Neural crest cell (in vitro differentiated cells): Measurements from ENCODE around the gene ZXDC. TPM values are rescaled to one million over a fixed set of nuclear protein-coding genes. Genes with fewer than 3 reads are reported as not detected.

Experiments used
- DNase-seq: peaks from one replicate; pipeline ENCODE4 v3.0.0; 2021; ENCODE audit warnings: low read depth, mixed read lengths, low spot score
- H3K27ac Mint-ChIP-seq: one replicate; pipeline ENCODE4 v1.8.0; 2021; ENCODE audit warnings: mild to moderate bottlenecking, mixed read lengths; ENCODE audit not compliant: unreplicated experiment
- H3K27me3 Mint-ChIP-seq: 2 replicates; pipeline ENCODE4 v1.8.0; 2021; ENCODE audit warnings: low read depth, mild to moderate bottlenecking, mixed read lengths
- H3K36me3 Mint-ChIP-seq: 2 replicates; pipeline ENCODE4 v1.8.0; 2021; ENCODE audit warnings: low read depth, mild to moderate bottlenecking, mixed read lengths
- H3K4me1 Mint-ChIP-seq: 2 replicates; pipeline ENCODE4 v1.8.0; 2021; ENCODE audit warnings: mixed read lengths
- H3K4me3 Mint-ChIP-seq: one replicate; pipeline ENCODE4 v1.8.0; 2021; ENCODE audit warnings: mild to moderate bottlenecking, mixed read lengths
- H3K9me3 Mint-ChIP-seq: 2 replicates; pipeline ENCODE4 v1.8.0; 2021; ENCODE audit warnings: mixed read lengths
- total RNA-seq: library from RNA; stranded (reverse); gene quantifications from 2 replicates; pipeline ENCODE4 v1.2.1, GENCODE V29; 2021
- TF ChIP-seq, protein P1 (sequence below): fragments of 200-600 bp; sonication (generic); conservative IDR thresholded peaks from 2 replicates; pipeline ENCODE4 v1.5.0; 2021; ENCODE audit warnings: antibody characterized with exemption, mild to moderate bottlenecking

Gene ZXDC
- total RNA-seq, 1 donor from 2014 or later, result 34.3 TPM

DNA sequence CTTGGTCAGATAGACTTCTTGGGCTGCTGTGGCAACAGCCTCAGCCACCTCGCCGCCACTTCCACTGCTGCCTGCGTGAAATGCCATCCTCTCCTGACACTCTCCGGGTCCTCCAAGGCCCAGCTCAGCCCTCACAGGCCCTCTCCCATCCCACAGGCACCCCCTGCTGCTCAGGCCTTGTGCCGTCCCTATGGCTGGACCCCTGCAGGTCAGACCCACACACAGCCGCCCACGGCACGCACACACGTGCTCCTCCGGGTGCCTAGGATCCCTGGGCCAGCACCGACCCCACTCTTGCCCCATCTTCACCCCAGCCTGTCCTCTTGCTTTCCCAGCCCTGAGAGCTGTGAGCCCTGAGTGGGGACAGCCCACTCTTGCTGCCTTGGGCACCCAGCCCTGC lies 61.3 kb downstream of the ZXDC start:
- H3K27me3 Mint-ChIP-seq, result peaks cover 3% of the 10 kb centered on the region
- no peak for DNase-seq
- H3K27ac Mint-ChIP-seq, result no peak overlapping the region
- no peak overlapping the region for H3K4me3 Mint-ChIP-seq
- TF ChIP-seq, protein P1, sequence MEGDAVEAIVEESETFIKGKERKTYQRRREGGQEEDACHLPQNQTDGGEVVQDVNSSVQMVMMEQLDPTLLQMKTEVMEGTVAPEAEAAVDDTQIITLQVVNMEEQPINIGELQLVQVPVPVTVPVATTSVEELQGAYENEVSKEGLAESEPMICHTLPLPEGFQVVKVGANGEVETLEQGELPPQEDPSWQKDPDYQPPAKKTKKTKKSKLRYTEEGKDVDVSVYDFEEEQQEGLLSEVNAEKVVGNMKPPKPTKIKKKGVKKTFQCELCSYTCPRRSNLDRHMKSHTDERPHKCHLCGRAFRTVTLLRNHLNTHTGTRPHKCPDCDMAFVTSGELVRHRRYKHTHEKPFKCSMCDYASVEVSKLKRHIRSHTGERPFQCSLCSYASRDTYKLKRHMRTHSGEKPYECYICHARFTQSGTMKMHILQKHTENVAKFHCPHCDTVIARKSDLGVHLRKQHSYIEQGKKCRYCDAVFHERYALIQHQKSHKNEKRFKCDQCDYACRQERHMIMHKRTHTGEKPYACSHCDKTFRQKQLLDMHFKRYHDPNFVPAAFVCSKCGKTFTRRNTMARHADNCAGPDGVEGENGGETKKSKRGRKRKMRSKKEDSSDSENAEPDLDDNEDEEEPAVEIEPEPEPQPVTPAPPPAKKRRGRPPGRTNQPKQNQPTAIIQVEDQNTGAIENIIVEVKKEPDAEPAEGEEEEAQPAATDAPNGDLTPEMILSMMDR, result no peak
- no peaks in the 10 kb centered on the region for H3K36me3 Mint-ChIP-seq
- H3K4me1 Mint-ChIP-seq, result no peaks in the 10 kb centered on the region
- no peaks in the 10 kb centered on the region for H3K9me3 Mint-ChIP-seq

DNA sequence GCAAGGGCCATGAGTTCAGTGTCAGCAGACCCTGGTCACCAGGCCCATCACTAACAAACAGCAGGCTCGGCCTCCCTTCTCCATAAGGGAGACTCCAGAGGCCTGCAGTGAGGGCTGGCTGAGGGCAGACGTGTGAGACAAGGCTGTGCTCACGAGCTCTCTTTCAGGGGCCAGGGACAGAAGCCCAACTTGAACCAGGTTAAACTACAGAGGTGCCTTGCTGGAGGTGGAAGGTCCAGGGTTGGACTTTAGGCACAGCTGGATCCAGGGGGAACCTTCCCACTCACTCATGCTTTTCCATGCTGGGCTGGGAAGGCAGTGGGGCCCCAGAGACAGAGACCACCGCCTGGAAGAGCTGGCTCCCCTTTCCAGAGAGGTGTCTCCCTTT lies 62.0 kb downstream of the ZXDC start:
- H3K27me3 Mint-ChIP-seq, result peaks cover 3% of the 10 kb centered on the region
- H3K4me3 Mint-ChIP-seq, result no peak overlapping the region
- H3K4me1 Mint-ChIP-seq, result no peaks in the 10 kb centered on the region
- no peak overlapping the region for H3K27ac Mint-ChIP-seq
- H3K36me3 Mint-ChIP-seq, result no peaks in the 10 kb centered on the region
- DNase-seq, result no peak
- H3K9me3 Mint-ChIP-seq, result no peaks in the 10 kb centered on the region
- TF ChIP-seq, protein P1, result no peak

DNA sequence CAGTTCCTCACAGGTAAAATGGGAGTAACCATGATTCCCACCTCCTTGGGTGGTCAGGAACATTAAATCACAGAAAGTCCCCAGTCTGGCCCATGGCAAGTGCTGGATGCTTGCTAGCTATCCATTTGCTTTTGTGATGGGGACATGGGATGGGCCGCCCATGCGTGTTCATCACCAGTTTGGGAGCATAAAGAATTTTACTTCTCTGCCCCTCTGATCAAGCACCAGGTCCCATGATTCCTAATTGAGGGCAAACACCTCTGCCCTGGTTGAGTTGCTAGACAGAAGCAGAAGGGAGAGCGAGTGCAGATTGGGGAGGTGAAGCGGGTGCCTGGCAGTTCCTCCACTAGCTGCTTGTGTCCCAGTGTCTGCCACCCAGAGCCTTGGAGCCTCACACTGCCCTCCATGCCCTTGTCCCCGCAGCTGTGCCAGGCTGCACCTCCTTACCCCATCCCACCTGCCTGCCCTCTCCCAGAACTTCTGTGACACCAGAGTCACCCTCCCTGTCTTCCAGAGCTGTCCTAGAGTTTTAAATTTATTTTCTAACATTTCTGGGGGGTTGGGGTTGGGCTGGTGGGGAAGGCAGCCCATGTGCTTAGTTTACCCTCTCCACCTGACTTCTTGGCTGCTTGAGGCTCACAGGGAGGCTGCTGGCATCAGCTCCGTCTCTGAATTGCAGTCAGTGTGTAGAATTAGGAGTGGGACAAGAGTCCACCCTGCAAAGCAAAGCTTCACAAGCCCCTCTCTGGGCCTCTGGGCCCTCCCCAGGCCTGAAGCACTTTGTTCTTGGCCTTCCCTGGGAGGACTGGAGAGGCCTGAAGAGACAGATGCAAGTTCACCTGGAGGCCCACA lies 62.6 kb downstream of the ZXDC start:
- H3K27ac Mint-ChIP-seq, result no peak overlapping the region
- no peak for DNase-seq
- no peak overlapping the region for H3K4me3 Mint-ChIP-seq
- TF ChIP-seq, protein P1, result no peak
- H3K4me1 Mint-ChIP-seq, result no peaks in the 10 kb centered on the region
- no peaks in the 10 kb centered on the region for H3K9me3 Mint-ChIP-seq
- H3K36me3 Mint-ChIP-seq, result no peaks in the 10 kb centered on the region
- peaks cover 3% of the 10 kb centered on the region for H3K27me3 Mint-ChIP-seq

DNA sequence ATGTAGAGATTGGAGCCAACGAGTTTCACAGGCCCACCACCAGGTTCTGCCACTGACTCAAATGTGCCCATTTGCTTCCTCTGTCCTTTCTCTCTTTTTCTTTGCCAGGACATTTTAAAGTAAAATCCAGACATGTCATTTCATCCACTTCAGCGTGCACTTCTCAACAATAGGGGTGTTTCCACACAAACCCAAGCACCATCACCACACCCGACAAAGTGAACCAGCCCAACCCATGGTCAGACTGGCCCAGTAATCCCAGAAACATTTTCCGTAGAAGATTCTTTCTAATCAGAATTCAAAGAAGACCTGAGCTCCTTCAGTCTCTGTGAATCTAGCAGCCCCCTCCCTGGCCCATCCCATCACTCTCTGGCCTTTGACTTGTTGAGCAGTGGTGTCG lies 67.6 kb downstream of the ZXDC start:
- Mint-ChIP-seq H3K27me3 (peaks cover 3% of the 10 kb centered on the region), H3K36me3 (no peaks in the 10 kb centered on the region), H3K9me3 (no peaks in the 10 kb centered on the region), H3K4me3 (no peak overlapping the region), H3K4me1 (no peaks in the 10 kb centered on the region), H3K27ac (no peak overlapping the region)
- no peak for DNase-seq
- TF ChIP-seq, protein P1, result no peak

DNA sequence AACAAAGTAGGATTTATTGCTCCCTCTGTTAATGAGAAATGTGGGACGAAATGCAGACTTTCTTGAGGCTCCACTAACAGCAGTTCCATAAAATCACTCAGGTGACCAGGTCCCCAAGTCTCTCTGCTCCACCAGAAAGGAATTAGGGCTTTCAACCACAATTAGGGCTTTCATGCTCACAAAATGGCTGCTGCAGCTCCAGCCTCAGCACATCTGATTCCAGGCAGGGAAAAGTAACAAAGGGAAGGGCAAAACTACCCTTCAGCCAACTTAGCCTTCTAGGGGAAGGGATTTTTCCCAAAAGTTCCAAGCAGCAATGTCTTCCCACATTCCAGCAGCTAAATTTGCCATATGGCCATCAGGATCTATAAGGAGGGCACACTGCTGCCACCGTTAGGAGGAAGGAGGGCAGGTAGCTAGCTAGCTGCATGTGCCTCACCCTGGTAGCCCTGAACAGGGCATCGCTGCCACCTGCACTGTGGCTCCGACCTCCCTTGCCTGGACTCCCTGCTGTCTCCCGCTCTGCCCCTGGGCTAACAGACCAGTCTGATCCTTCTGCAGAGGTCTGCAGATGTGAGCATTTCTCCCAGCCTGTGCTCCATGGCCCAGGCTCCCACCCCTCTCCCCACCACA lies 68.2 kb downstream of the ZXDC start:
- H3K4me3 Mint-ChIP-seq, result no peak overlapping the region
- H3K27ac Mint-ChIP-seq, result no peak overlapping the region
- H3K4me1 Mint-ChIP-seq, result no peaks in the 10 kb centered on the region
- no peaks in the 10 kb centered on the region for H3K9me3 Mint-ChIP-seq
- no peak for DNase-seq
- no peaks in the 10 kb centered on the region for H3K36me3 Mint-ChIP-seq
- TF ChIP-seq, protein P1, result no peak
- H3K27me3 Mint-ChIP-seq, result peaks cover 3% of the 10 kb centered on the region
